H1 (cell line): ENCODE measurements around the gene MYO18A.

Experiments used
- ATF2 ChIP-seq: IDR thresholded peaks from 2 replicates; pipeline ENCODE4 v1.6.1; 2012; ENCODE audit warnings: low read length, inconsistent platforms
- CHD7 ChIP-seq: fragments of 300-600 bp; sonication (generic); IDR thresholded peaks from 2 replicates; pipeline ENCODE4 v1.7.1; 2012; ENCODE audit warnings: low read length, moderate library complexity, mild to moderate bottlenecking, inconsistent platforms; ENCODE audit not compliant: insufficient replicate concordance
- CTCF ChIP-seq, 3 experiments: IDR thresholded peaks; 1 replicate in 2 of 3; 2 replicates in 1 of 3; pipeline versions ENCODE4 v1.5.1 to v1.6.1; 2011; ENCODE audit warnings: low read length in 3 of 3, mild to moderate bottlenecking in 3 of 3, inconsistent platforms in 2 of 3, low read depth in 1 of 3, moderate library complexity in 1 of 3; ENCODE audit not compliant: insufficient read depth in 1 of 3; ENCODE audit errors: control extremely low read depth in 1 of 3
- EZH2 ChIP-seq: fragments of 200-600 bp; sonication (generic); IDR thresholded peaks from 2 replicates; pipeline ENCODE4 v1.7.1; 2012; ENCODE audit warnings: low read depth, mild to moderate bottlenecking, moderate library complexity, low read length, inconsistent platforms; ENCODE audit not compliant: severe bottlenecking
- FOSL1 ChIP-seq: IDR thresholded peaks from 2 replicates; pipeline ENCODE4 v1.6.1; 2011; ENCODE audit warnings: mild to moderate bottlenecking, low read depth, low read length, moderate library complexity; ENCODE audit not compliant: insufficient read depth
- JUND ChIP-seq: IDR thresholded peaks from 2 replicates; pipeline ENCODE4 v1.6.1; 2011; ENCODE audit warnings: mild to moderate bottlenecking, improper control_type of control experiment, low read length
- MAX ChIP-seq: IDR thresholded peaks from 2 replicates; pipeline ENCODE4 v1.6.1; 2012; ENCODE audit warnings: inconsistent platforms
- POLR2AphosphoS5 ChIP-seq: IDR thresholded peaks from 2 replicates; pipeline ENCODE4 v1.6.1; 2011; ENCODE audit warnings: low read depth, low read length
- SIN3A ChIP-seq, 2 experiments: IDR thresholded peaks in 1 of 2; conservative IDR thresholded peaks in 1 of 2; 2 replicates each; pipeline ENCODE4 v1.6.1; 2011 to 2012; ENCODE audit warnings: low read length in 2 of 2, improper control_type of control experiment in 1 of 2, low read depth in 1 of 2, mild to moderate bottlenecking in 1 of 2
- SRF ChIP-seq: IDR thresholded peaks from 2 replicates; pipeline ENCODE4 v1.6.1; 2011; ENCODE audit warnings: mild to moderate bottlenecking, low read depth, low read length, moderate library complexity
- USF2 ChIP-seq: IDR thresholded peaks from 2 replicates; pipeline ENCODE4 v1.6.1; 2011; ENCODE audit warnings: low read length, improper control_type of control experiment
- YY1 ChIP-seq: IDR thresholded peaks from 2 replicates; pipeline ENCODE4 v1.6.1; 2011; ENCODE audit warnings: low read depth, mild to moderate bottlenecking, low read length

- TF ChIP-seq MAX (no peak), CHD7 (no peak), SIN3A (conservative IDR thresholded peaks at IDR 0.05 in 1 of 2, IDR thresholded peaks at IDR 0.05 in 1 of 2; ENCODE audit: low read depth in 1 of 2, low read length in 2 of 2) (no peak), YY1 (no peak), USF2 (no peak), FOSL1 (no peak), POLR2AphosphoS5 (no peak), ATF2 (no peak), CTCF (IDR thresholded peaks at IDR 0.05; ENCODE audit: control extremely low read depth in 1 of 3, insufficient read depth in 1 of 3, low read depth in 1 of 3, low read length in 3 of 3) (no peak), EZH2 (no peak), SRF (no peak), JUND (no peak)
Observed at GRCh38 chr17:29212681-29213121, 32.5 kb upstream of the MYO18A start.
